GM12873 (cell line): ENCODE data around the gene CHEK2.
"Not testable (repeated sequence)": the region's sequence is repeated elsewhere in the genome, so short reads cannot be mapped to it uniquely, and the experiment has no call there.

ENCODE experiments used
- CTCF ChIP-seq: IDR thresholded peaks from 2 replicates; pipeline ENCODE4 v1.5.1; 2012; ENCODE audit warnings: low read depth, mild to moderate bottlenecking, moderate library complexity, low read length, control low read depth; ENCODE audit not compliant: insufficient read depth; ENCODE audit errors: missing control alignments

Gene CHEK2

GRCh38 chr22:28702891-28703290 is 38.7 kb downstream of the CHEK2 start:
- no peak for TF ChIP-seq CTCF

- not testable (repeated sequence) for TF ChIP-seq CTCF
Observed at GRCh38 chr22:28679611-28680287, 61.9 kb downstream of the CHEK2 start, which contains the start of gene TTC28. TSS of gene TTC28 (minus strand) at chr22:28679840. CDS start at chr22:28679723, 117 bp downstream.

GRCh38 chr22:28674121-28674563 is 67.5 kb downstream of the CHEK2 start:
- no peak for TF ChIP-seq CTCF

- no peak for TF ChIP-seq CTCF
Observed at GRCh38 chr22:28670756-28671155, 70.9 kb downstream of the CHEK2 start.

- no peak for TF ChIP-seq CTCF
Observed at GRCh38 chr22:28670161-28670560, 71.5 kb downstream of the CHEK2 start.

GRCh38 chr22:28669387-28669786 is 72.2 kb downstream of the CHEK2 start:
- no peak for TF ChIP-seq CTCF

GRCh38 chr22:28658448-28658847 is 83.2 kb downstream of the CHEK2 start:
- no peak for TF ChIP-seq CTCF

GRCh38 chr22:28656181-28656580 is 85.4 kb downstream of the CHEK2 start:
- TF ChIP-seq CTCF, result no peak
